ENCODE results near the gene AMZ1. TPM values are rescaled to one million over a fixed set of nuclear protein-coding genes. Genes with fewer than 3 reads are reported as not detected.
"Not testable (repeated sequence)": the region's sequence is repeated elsewhere in the genome, so short reads cannot be mapped to it uniquely, and the experiment has no call there.

Gene AMZ1
- polyA plus RNA-seq, 10 donors, result 0.07 to 0.43 (median 0.19) TPM

DNA sequence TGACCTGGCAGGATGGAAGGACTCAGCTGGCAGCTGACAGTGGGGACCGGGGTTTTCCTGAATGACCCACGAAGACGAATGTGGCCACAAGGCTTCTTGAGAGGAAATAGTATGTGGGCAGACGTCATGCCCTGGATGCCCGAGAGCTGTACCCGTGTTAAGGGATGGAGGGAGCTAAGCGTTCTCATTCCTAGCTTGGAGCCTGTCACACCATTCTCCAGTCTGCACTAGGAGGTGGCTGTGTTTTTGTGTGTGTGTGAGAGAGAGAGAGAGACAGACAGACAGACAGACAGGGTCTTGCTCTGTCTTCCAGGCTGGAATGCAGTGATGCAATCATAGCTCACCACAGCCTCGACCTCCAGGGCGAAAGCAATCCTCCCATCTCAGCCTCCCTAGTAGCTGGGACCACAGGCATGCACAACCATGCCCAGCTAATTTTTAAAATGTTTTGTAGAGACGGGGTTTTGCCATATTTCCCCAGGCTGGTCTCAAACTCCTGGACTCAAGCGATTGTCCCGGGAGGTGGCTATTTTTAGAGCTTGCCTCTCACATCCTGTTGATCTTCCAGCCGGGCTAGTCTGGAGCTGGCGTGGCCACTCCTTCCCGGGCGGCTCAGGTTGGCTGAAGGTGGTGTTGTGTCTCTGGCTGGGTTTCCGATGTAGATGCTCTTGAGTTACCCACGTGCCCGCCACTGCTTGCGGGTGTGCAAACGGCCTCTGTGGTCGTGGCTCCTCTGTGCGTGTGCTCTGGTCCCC is 2.1 kb downstream of the AMZ1 start:
- DNase-seq, result no peak

DNA sequence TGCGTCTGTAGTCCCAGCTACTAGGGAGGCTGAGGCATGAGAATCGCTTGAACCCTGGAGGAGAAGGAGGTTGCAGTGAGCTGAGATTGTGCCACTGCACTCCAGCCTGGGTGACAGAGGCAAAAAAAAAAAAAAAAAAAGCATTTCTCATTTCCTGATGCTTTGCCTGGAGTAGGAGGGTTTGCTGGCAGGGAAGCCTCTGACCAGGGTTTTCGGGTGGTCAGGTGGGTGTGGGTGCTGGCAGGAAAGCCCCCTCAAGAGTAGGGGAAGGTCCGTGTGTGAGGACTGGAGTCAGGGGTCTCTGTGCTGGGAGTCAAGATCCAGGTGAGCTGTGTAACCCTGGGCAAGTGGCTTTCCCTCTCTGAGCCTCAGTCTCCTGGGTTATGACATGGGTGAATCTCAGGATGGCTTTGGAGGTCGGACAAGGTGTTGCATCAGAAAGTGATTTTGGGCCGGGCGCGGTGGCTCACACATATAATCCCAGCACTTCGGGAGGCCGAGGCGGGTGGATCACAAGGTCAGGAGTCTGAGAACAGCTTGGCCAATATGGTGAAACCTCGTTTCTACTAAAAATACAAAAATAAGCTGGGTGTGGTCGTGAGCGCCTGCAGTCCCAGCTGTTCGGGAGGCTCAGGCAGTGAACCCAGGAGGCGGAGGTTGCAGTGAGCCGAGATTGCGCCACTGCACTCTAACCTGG is 3.2 kb downstream of the AMZ1 start:
- DNase-seq, result no peak

DNA sequence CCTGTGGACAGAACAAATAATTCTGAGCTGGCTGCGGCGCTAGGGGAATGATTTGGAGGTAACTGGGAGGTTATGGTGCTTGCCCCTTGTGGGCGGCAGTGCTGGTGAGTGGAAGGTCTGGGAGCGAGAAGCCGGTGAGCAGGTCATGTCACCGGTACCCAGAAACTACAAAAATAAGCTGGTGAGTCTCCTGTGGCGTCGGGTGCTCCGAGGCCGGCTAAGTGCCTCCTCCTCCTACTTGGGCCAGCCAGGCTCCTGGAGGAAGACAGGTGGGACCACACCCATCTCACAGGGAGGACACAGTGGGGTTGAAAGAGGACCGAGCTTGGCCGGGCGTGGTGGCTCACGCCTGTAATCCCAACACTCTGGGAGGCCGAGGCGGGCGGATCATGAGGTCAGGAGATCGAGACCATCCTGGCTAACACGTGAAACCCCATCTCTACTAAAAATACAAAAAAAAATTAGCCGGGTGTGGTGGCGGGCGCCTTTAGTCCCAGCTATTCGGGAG is 4.0 kb downstream of the AMZ1 start:
- DNase-seq, result not testable (repeated sequence)

DNA sequence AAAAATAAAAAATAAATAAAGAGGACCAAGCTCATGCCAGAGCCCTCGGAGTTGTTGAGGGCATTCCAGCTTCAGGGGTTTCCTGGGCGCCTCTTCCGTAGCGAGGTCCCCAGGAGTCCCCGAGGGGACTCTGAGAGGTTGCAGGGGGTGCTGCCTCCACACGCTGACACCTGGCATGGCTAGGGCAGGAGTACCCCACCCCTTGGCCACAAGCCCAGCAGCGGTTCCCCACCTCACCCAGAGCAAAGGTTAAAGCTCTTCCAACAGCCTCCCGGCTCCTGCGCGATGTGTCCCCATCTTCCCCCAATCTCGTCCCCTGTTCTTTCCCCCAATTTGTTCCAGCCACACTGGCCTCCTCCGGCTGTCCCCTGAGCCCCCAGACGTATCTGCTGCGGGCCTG is 4.5 kb downstream of the AMZ1 start:
- no peak for DNase-seq

DNA sequence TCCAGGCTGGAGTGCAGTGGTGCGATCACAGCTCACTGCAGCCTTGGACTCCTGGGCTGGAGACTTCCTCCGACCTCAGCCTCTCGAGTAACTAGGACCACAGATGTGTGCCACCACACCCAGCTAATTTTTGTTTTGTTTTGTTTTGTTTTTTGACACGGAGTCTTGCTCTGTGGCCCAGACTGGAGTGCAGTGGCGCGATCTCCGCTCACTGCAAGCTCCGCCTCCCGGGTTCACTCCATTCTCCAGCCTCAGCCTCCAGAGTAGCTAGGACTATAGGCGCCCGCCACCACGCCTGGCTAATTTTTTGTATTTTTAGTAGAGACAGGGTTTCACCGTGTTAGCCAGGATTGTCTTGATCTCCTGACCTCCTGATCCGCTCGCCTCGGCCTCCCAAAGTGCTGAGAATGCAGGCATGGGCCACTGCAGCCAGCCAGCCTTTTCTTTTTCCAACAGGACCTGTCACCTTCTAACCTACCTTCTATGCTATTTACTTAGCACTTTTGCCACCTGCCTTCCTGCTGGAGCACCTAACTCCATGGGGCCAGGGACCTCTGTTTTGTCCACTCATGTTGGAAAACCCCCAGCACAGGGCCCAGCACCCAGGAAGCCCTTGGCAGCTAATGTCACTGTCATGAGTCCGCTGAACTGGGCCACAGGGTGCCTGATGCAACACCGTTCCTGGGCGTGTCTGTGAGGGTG is 5.6 kb downstream of the AMZ1 start:
- not testable (repeated sequence) for DNase-seq

DNA sequence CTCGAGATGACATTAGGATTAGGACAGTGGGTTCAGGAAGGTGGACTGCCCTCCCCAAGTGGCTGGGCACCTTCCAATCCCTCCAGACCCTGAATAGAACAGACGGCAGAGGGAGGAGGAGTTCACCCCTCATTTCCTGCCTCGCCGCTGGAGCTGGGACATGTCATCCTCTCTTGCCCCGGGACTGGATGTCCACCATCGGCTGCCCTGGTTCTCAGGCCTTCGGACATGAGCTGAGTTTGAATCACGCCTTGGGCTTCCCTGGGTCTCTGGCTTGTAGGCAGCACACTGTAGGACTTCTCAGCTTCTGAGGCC is 6.1 kb downstream of the AMZ1 start:
- DNase-seq, result not testable (repeated sequence)

DNA sequence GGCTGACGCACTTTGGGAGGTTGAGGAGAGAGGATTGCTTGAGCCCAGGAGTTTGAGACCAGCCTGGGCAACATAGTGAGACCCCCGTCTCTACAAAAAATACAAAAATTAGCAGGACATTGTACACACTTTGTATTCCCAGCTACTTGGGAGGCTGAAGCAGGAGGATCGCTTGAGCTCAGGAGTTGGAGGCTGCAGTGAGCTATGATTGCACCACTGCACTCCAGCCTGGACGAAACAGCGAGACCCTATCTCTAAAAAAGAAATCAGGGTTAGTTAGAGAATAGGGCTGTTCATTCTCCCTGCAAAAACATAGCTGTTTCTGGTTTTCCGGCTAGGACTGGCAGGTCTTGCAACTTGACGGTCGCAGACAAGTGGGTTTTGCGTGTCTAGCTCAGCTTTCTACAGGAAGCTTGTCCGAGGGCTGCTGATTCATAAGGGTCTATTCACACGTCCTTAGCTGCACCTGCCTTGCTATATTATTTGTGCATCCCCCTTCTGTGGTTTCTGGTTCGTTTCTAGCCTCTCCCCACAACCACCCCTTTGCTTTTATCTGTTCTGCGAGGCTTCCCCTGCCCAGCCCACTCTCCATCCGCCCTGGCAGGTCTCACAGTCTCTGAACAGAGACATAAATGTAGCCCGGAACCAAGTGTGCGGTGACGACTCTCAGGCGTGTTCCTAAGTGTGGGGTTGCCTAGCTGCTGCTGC is 10.7 kb downstream of the AMZ1 start:
- no peak for DNase-seq

DNA sequence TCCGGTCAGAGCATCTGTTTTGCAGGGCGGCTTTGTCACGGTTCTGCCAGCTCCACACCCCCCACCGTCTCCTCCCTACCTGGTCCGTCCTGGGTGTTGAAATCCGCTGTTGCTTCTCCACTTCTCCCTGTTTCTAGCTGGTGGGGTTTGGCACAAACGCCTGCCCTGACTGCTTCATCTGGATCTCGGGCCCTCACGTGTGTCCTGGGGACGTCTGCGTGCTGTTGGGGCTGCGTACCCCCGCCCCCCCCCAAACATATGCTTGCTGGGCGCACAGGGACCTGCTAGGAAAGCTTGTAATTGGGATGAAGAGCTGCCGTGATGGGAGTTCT is 11.3 kb downstream of the AMZ1 start:
- DNase-seq, result no peak

DNA sequence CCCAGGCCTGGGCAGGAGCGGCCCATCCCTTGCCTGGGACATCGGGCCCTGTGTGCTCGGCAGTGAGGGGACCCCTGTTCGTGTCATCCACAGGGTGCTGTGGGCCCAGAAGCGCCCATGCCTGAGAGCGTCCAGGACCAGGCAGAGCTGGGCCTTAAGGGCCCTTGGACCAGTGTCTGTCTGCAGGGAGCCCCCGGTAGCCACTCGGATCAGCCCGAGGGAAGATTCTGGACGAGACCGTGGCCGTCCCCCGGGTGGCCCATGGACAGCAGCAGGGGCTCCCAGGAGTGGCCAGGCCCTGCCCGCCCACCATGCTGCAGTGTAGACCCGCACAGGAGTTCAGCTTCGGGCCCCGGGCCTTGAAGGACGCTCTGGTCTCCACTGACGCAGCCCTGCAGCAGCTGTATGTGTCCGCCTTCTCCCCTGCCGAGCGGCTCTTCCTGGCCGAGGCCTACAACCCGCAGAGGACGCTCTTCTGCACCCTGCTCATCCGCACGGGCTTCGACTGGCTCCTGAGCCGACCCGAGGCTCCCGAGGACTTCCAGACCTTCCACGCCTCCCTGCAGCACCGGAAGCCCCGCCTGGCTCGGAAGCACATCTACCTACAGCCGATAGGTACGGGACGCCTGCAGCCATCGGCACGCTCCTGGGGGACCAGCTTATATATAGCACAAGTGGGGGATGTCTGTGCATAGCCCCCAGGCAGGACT is 12.3 kb downstream of the AMZ1 start:
- no peak for DNase-seq

DNA sequence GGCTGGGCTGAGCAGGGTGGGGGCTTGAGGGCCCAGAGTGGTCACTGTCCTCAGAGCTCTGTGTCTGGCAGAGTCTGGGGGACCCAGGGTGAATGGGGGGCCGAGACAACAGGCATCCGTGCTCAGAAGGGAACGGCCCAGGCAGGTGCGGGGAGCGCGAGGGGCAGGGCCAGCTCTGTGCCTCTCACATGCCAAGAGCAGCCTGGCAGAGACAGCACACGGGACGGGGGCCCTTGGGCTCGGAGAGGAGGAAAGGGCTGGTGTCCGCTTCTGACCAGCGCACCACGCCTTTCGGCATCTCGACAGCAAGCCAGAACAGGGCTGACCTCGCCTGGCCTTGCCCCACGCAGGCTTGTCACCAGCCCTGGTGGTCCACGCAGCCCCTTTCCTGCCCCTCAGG is 13.4 kb downstream of the AMZ1 start:
- no peak for DNase-seq

DNA sequence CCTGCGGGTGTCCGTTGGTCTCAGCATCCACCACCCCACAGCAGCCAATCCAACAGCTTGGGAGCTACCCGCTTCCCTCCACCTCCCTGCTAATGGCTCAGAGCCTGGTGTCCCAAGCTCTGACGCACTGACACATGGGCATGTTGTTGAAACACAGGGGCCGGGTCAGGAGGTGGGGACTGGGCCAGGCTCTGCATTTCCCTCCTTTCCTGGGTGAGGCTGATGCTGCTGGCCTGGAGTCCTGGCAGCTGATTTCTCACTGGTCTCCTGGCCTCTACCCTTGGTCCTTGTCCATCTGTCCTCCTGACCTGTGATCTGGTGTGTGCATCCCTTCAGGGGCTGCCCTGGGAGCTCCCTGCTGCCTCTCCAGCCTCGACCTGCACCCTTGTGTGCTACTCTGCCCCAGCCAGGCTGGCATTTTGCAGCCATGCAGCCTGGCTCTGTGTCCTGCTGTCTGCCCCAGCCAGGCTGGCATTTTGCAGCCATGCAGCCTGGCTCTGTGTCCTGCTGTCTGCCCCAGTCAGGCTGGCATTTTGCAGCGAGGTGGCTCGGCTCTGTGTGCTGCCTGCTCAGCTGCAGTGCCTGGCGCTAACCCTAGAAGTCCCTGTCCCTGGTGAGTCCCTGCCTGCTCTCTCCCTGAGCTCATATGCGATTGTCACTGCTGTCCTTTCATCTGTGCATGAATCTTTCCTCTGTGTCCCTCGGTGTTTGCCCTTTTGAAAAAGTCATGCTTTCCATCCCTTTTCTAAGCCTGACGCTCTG is 14.0 kb downstream of the AMZ1 start:
- no peak for DNase-seq

DNA sequence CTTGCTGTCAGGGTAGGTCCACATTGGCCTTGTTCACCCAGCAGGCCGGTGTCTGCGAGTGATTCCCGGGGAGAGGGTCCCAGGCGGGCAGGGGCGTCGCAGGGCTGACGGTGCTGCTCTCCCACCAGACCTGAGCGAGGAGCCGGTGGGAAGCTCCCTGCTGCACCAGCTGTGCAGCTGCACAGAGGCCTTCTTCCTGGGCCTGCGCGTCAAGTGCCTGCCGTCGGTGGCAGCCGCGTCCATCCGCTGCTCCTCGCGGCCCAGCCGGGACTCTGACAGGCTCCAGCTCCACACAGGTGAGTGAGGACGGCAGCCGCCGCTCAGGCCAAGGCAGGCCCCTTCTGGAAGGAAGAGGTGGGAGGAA is 14.6 kb downstream of the AMZ1 start:
- DNase-seq, result no peak

DNA sequence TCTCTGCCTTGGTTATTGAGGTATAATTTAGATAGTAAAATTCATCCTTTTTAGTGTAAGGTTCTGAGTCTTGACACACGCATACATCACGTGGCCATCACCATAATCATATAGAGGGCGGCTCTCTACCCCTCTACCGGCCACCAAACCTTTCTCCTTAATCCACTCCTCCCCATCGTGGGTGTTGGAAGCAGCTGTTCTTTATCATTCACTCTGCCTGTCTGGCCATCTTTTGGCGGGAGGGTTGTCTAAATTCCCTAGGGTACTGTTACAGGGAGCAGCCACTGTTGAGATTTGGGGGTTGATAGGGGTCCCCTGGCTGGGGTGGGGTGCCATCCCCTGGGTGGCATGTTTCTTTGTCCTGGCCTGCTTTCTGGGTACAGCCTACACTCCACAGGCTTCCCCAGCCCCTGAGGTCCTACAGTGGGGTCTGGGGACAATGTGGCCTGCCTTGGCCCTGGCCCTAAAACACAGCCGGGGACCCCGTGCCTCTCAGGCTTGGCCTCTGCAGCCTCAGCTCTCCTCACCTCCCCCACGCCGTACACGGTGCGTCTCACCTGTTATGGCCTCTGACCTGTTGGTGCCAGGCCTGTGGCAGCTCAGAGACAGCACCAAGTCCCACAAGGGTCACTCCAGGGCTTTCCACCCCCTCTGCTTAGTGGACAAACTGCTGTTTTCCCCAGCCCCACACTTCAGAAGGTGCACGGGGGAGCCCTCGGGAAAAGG is 17.5 kb downstream of the AMZ1 start:
- DNase-seq, result no peak

DNA sequence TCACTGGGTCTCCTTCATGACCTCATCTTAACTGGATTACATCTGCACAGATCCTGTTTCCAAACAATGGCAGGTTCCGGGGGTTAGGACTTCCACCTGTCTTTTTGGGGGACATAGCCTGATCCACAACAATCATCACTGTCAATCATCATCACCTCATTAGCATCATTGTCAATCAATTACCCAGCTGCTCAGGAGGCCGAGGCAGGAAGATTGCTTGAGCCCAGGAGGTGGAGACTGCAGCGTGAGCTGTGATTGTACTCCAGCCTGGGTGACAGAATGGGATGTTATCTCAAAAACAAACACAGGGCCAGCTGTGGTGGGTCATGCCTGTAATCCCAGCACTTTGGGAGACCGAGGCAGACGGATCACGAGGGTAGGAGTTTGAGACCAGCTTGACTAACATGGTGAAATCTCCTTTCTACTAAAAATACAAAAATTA is 18.7 kb downstream of the AMZ1 start:
- no peak for DNase-seq

DNA sequence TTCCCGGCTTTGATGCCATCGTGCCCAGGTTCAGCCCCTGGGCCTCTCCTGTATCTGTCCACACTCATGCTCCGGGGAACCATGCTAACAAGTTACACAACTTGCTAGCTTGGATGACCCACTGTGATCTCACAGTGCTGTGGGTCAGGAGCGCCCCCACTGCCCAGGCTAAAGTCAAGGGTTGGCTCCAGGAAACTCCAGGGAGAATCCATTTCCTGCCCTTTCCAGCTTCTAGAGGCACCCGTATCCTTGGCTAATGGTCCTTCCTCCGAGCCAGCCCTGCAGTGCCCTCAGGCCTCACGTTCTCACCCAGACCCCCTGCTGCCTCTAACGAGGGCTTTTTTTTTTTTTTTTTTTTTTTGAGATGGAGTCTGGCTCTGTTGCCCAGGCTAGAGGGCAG is 19.5 kb downstream of the AMZ1 start:
- DNase-seq, result no peak

DNA sequence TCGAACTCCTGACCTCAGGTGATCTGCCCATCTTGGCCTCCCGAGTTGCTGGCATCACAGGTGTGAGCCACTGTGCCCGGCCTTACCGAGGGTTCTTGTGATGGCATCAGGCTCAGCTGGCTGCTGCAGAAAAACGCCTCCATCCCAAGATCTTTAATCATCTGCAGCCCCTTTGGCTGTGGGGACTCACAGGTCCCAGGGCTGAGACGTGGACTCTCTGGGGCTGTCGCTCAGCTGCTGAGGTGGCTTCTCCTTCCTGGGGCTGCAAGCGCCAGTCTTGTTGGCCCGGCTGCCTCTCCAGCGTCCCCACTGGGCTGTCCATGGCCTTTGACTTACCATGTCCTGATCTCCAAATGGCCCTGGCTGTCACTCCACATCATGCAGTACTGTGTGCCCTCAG is 20.0 kb downstream of the AMZ1 start:
- no peak for DNase-seq

DNA sequence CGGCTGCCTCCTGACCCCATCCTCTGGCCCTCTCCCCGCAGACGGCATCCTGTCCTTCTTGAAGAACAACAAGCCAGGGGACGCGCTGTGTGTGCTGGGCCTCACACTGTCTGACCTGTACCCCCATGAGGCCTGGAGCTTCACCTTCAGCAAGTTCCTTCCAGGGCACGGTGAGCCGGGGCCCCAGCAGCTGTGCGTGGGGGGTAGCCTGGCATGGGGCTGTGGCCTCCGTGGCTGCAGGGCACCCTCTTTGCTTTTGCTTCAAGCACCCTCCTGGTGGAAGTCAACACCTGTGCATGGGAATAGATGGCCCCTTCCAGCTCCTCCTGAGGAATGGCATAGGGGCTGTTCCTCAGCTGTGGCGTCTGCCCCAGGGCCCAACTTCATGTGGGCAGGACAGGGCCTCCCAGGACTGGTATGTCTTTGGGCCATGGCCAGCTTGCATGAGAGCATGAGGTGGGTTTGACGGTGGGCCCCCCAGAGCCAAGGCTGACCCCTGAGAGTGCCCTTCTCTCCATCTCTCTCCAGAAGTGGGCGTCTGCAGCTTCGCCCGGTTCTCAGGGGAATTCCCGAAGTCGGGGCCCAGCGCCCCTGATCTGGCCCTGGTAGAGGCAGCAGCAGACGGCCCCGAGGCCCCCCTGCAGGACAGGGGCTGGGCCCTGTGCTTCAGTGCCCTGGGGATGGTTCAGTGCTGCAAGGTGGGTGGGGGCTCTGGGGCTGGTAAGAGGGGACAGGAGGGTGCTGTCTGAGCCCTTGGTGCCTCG is 20.7 kb downstream of the AMZ1 start:
- no peak for DNase-seq

DNA sequence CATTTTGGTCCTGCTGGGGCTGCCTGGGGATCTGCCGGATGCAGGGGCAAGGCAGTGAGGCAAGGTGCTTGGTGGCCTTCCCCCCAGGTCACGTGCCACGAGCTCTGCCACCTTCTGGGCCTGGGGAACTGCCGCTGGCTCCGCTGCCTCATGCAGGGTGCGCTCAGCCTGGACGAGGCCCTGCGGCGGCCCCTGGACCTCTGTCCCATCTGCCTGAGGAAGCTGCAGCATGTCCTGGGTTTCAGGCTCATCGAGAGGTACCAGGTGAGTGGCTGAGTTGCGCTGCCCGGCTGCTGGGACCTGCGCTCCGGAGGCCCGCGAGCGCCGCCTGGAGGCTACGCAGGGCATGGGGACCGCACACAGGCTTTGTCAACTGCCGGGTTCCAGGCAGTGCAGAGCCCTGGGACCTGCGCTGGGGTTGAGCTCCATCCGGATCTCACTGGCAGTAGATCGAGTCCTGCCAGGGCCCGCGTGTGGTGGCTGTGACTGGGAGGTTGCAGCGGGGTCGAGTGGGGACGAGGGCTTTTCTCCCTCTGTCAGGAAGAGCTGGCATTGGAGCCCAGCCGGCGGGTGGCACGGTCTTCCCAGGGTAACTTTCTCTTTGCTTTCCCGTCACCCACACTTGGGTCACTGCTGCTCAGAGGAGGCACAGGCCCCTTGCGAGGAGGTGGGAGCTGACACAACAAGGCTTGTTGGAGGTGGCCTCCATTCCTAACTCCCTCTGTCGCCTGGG is 21.7 kb downstream of the AMZ1 start:
- peak in 2 of 3 donors; percentile 72 to 78 for DNase-seq

DNA sequence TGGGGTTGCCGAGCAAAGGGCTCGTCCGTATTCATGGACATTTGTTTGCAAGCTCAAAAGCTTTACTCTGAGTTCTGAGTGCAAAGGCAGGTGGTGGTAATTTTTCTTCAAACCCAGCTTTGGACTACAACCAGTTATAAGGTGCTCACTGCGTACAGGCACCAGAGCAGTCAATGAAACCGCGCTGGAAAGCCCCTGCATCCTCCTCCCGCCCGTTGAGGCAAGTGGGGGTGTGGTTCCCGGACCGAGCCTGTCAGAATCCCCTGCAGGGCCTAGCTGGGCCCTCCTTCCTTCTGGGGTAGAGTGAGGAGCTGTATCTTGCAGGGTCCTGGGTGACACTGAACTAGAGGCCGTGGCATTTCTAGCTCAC is 22.3 kb downstream of the AMZ1 start:
- no peak for DNase-seq

Data from muscle of back (tissue), 11 donors.